Upper lobe of left lung (tissue), 6 donors: Measurements from ENCODE around the gene PLXNA2. TPM values are rescaled to one million over a fixed set of nuclear protein-coding genes. Genes with fewer than 3 reads are reported as not detected.
A peak's percentile ranks its signal among the peaks of the same experiment; 100 is the strongest.

Experiments used
- ATAC-seq, 2 donors: fragments of 200-7000 bp; cut with Tn5 transposase; one replicate each; pipeline ENCODE4 v1.9.1; 2022; ENCODE audit warnings: mild to moderate bottlenecking in 2 of 2, moderate library complexity in 2 of 2; ENCODE audit not compliant: low FRiP score in 2 of 2
- DNase-seq, 2 donors: peaks; one replicate each; pipeline ENCODE4 v3.0.0-alpha.2; 2019 to 2020
- H3K27ac ChIP-seq, 4 donors: fragments of 200-600 bp; sonication (generic); one replicate each; pipeline ENCODE4 v1.5.1; 2016 to 2019
- H3K27me3 ChIP-seq, 4 donors: fragments of 200-600 bp; sonication (generic); one replicate each; pipeline ENCODE4 v1.5.1; 2017 to 2019
- H3K36me3 ChIP-seq, 4 donors: fragments of 200-600 bp; sonication (generic); one replicate each; pipeline ENCODE4 v1.5.1; 2016 to 2019
- H3K4me1 ChIP-seq, 4 donors: fragments of 200-600 bp; sonication (generic); one replicate each; pipeline ENCODE4 v1.5.1; 2018 to 2019
- H3K4me3 ChIP-seq, 4 donors: fragments of 200-600 bp; sonication (generic); one replicate each; pipeline ENCODE4 v1.5.1; 2017 to 2019; ENCODE audit warnings: mild to moderate bottlenecking in 2 of 4, moderate library complexity in 1 of 4
- H3K9me3 ChIP-seq, 4 donors: fragments of 200-600 bp; sonication (generic); one replicate each; pipeline ENCODE4 v1.5.1; 2018 to 2019
- EP300 ChIP-seq, 4 donors: sonication (generic); formaldehyde crosslinking; IDR thresholded peaks; one replicate each; pipeline ENCODE4 v1.5.1; 2017; ENCODE audit warnings: antibody characterized with exemption in 4 of 4, control low read depth in 2 of 4
- POLR2A ChIP-seq, 4 donors: fragments of 450-650 bp; IDR thresholded peaks; one replicate each; pipeline ENCODE4 v1.5.1; 2016 to 2017; ENCODE audit warnings: antibody characterized with exemption in 4 of 4, mild to moderate bottlenecking in 2 of 4
- POLR2AphosphoS5 ChIP-seq, 2 donors: sonication (generic); formaldehyde crosslinking; IDR thresholded peaks; one replicate each; pipeline ENCODE4 v1.5.1; 2017; ENCODE audit warnings: antibody characterized with exemption in 2 of 2
- WGBS, 2 donors: methylation state at CpG; one replicate each; pipeline ENCODE4 v1.1.5; 2017 to 2018; 5-methylcytosine and 5-hydroxymethylcytosine counted together
- total RNA-seq, 6 donors: library from RNA; depleted of rRNA in 4 of 6; stranded (reverse); fragments of >200 nt in 4 of 6; gene quantifications; one replicate each; pipeline versions ENCODE4 v1.1.0 to v1.2.1, GENCODE V29; 2016 to 2021
- TF ChIP-seq, protein P1 (sequence below), 6 experiments: fragments of 450-650 bp in 4 of 6; fragments of 200-600 bp in 2 of 6; sonication (generic) in 2 of 6; IDR thresholded peaks; one replicate each; pipeline ENCODE4 v1.5.1; 2016 to 2019; ENCODE audit warnings: antibody characterized with exemption in 6 of 6
- donor health status: DM: no; HTN: no; CAD: no; lungs with moderate emphysema.
- donor health status: DM: no; HTN: yes; CAD: no; lungs with severe emphysema.

PLXNA2 gene
- total RNA-seq, 6 donors from 2014 or later = 77.5 to 150 (median 101) TPM

DNA sequence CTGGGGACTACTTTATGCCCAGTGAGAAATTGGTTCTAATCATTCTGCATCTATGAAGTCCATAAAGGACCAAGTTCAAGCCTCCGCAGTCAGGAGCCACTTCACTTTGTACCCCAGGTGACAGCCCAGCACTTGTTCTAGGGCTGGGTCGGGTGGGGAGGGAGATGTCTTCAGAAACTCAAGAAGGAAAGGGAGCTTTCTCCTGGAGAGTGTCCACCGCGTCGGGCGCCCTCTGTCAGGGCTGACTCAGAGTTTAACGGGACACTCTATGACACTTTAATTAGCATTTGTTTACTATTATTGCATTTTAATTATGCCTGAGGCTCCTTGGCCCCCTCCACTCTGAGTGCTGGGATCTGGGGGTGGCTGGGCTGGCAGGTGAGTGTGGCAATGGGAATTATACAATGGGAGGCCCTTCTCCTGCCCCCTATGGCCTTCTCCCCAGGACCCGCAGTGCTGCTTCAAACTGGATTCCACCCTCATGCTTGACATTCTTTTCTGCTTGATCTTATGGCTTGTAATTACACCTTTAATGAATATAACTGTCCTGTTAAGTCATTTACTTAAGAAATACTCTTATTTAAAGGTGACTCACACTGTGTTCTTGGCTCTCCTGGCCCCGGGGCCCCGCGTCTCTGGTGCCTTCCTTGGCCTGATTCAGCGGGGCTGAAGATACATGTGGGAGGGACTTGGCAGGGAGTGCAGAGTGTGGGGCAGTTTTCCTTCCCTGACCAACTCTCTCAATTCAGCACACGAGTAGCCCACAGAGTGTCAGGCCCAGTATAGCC is 136.6 kb downstream of the PLXNA2 start:
- Histone ChIP-seq H3K4me1 (peaks cover 0 to 12% (median 3%) of the 10 kb centered on the region in 4 donors), H3K36me3 (peaks cover 0 to 15% (median 8%) of the 10 kb centered on the region in 4 donors), H3K27me3 (no peaks in the 10 kb centered on the region), H3K9me3 (no peaks in the 10 kb centered on the region), H3K27ac (peak overlapping the region in 1 of 4 donors; percentile 30), H3K4me3 (no peak overlapping the region)
- peak; percentile 40 to 66 for DNase-seq
- 65 to 78% methylated on average over 12 to 13 of the region's 13 CpGs for WGBS, 2 donors
- peak; percentile 17 to 81 for ATAC-seq
- no peak for TF ChIP-seq POLR2AphosphoS5 (IDR thresholded peaks at IDR 0.05)
- TF ChIP-seq EP300 (IDR thresholded peaks at IDR 0.05) = no peak
- TF ChIP-seq, protein P1, sequence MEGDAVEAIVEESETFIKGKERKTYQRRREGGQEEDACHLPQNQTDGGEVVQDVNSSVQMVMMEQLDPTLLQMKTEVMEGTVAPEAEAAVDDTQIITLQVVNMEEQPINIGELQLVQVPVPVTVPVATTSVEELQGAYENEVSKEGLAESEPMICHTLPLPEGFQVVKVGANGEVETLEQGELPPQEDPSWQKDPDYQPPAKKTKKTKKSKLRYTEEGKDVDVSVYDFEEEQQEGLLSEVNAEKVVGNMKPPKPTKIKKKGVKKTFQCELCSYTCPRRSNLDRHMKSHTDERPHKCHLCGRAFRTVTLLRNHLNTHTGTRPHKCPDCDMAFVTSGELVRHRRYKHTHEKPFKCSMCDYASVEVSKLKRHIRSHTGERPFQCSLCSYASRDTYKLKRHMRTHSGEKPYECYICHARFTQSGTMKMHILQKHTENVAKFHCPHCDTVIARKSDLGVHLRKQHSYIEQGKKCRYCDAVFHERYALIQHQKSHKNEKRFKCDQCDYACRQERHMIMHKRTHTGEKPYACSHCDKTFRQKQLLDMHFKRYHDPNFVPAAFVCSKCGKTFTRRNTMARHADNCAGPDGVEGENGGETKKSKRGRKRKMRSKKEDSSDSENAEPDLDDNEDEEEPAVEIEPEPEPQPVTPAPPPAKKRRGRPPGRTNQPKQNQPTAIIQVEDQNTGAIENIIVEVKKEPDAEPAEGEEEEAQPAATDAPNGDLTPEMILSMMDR (IDR thresholded peaks at IDR 0.05) = no peak
- no peak for TF ChIP-seq POLR2A (IDR thresholded peaks at IDR 0.05)

GRCh38 chr1:208106218-208106617 is 138.0 kb downstream of the PLXNA2 start:
- no peak for DNase-seq
- Histone ChIP-seq H3K4me1 (peaks cover 0 to 15% (median 6%) of the 10 kb centered on the region in 4 donors), H3K27ac (no peak overlapping the region), H3K27me3 (no peaks in the 10 kb centered on the region), H3K36me3 (peaks cover 0 to 24% (median 11%) of the 10 kb centered on the region in 4 donors), H3K4me3 (no peak overlapping the region), H3K9me3 (no peaks in the 10 kb centered on the region)
- no peak for TF ChIP-seq EP300 (IDR thresholded peaks at IDR 0.05)
- TF ChIP-seq, protein P1 (IDR thresholded peaks at IDR 0.05) = no peak
- TF ChIP-seq POLR2AphosphoS5 (IDR thresholded peaks at IDR 0.05) = no peak
- no peak for TF ChIP-seq POLR2A (IDR thresholded peaks at IDR 0.05)
- no peak for ATAC-seq
- WGBS, 2 donors = 89 to 93% methylated on average over 7 of the region's 7 CpGs

DNA sequence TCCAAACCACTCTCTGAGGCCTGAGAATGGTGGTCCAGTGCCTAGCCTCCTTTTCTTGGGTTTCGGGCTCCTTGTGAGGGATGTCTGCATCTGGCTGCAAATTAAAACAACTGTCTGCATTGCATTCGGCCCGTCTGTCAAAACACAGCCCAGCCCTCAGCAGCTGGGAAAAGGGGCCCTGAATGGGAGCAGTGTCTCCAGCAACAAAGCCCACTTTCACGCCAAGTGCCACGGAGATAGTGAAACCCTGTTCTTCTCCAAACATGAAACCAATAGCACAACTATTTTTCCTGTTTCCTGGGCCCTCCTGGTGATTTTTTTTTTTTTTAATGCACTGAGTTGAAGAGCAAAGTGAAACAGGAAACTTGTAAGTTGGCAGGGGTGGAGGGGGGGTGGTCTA is 138.4 kb downstream of the PLXNA2 start:
- ATAC-seq (no peak), DNase-seq (no peak)
- Histone ChIP-seq H3K4me1 (peaks cover 0 to 15% (median 6%) of the 10 kb centered on the region in 4 donors), H3K27me3 (no peaks in the 10 kb centered on the region), H3K4me3 (no peak overlapping the region), H3K36me3 (peaks cover 0 to 24% (median 13%) of the 10 kb centered on the region in 4 donors), H3K27ac (no peak overlapping the region), H3K9me3 (no peaks in the 10 kb centered on the region)
- no peak for TF ChIP-seq EP300 (IDR thresholded peaks at IDR 0.05)
- TF ChIP-seq POLR2A (IDR thresholded peaks at IDR 0.05) = no peak
- TF ChIP-seq, protein P1 (IDR thresholded peaks at IDR 0.05) = no peak
- no peak for TF ChIP-seq POLR2AphosphoS5 (IDR thresholded peaks at IDR 0.05)
- whole genome bisulfite sequencing, 2 donors = 70 to 80% methylated on average over 5 of the region's 5 CpGs

GRCh38 chr1:208103597-208104513 is 140.3 kb downstream of the PLXNA2 start:
- DNase-seq (no peak), ATAC-seq (no peak)
- H3K9me3 ChIP-seq = no peaks in the 10 kb centered on the region
- 86 to 96% methylated on average over 7 of the region's 7 CpGs for WGBS, 2 donors
- H3K27ac ChIP-seq = no peak overlapping the region
- peaks cover 0 to 15% (median 6%) of the 10 kb centered on the region in 4 donors for H3K4me1 ChIP-seq
- no peaks in the 10 kb centered on the region for H3K27me3 ChIP-seq
- no peak for TF ChIP-seq EP300 (IDR thresholded peaks at IDR 0.05)
- TF ChIP-seq, protein P1 (IDR thresholded peaks at IDR 0.05) = no peak
- TF ChIP-seq POLR2A (IDR thresholded peaks at IDR 0.05) = no peak
- no peak for TF ChIP-seq POLR2AphosphoS5 (IDR thresholded peaks at IDR 0.05)
- peaks cover 0 to 28% (median 14%) of the 10 kb centered on the region in 4 donors for H3K36me3 ChIP-seq
- no peak overlapping the region for H3K4me3 ChIP-seq
